Measurements from ENCODE around the gene FAF1. TPM values are rescaled to one million over a fixed set of nuclear protein-coding genes. Genes with fewer than 3 reads are reported as not detected.
A peak's percentile ranks its signal among the peaks of the same experiment; 100 is the strongest.

The FAF1 gene
- total RNA-seq, 1 donor from 2014 or later, result 52.0 TPM

DNA sequence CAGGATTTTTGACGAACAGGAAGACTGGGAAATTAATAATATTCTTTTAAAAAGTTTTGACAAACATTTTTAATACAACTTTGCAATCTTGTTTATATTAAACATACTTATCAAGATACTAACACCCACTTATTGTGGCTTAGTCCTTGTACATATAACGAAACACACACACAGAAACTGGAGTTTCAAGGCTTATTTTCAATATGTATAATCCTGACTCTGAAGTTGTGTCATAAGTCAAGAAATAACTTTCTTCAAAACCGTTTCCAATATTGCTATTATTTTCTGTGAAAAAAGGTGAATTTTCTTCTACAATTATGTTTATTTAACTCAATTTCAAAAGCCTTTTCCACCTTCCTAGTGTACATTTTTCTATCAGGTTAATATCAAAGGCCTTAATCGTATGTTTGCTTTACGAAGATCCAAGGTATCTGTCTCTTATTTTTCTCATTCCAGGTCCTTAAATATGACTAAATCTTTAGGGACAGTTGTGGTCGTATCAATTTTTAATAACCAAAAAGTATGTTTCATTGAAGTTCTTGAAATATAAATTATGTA, 11.8 kb upstream of the FAF1 start:
- peak overlapping the region; percentile 98 for H3K4me3 Mint-ChIP-seq (ENCODE audit: unreplicated experiment)
- TF ChIP-seq, protein P1, sequence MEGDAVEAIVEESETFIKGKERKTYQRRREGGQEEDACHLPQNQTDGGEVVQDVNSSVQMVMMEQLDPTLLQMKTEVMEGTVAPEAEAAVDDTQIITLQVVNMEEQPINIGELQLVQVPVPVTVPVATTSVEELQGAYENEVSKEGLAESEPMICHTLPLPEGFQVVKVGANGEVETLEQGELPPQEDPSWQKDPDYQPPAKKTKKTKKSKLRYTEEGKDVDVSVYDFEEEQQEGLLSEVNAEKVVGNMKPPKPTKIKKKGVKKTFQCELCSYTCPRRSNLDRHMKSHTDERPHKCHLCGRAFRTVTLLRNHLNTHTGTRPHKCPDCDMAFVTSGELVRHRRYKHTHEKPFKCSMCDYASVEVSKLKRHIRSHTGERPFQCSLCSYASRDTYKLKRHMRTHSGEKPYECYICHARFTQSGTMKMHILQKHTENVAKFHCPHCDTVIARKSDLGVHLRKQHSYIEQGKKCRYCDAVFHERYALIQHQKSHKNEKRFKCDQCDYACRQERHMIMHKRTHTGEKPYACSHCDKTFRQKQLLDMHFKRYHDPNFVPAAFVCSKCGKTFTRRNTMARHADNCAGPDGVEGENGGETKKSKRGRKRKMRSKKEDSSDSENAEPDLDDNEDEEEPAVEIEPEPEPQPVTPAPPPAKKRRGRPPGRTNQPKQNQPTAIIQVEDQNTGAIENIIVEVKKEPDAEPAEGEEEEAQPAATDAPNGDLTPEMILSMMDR (IDR thresholded peaks at IDR 0.05), result no peak
- H3K36me3 Mint-ChIP-seq (ENCODE audit: unreplicated experiment), result no peaks in the 10 kb centered on the region
- H3K9me3 Mint-ChIP-seq (ENCODE audit: unreplicated experiment), result no peaks in the 10 kb centered on the region
- H3K4me1 Mint-ChIP-seq (ENCODE audit: unreplicated experiment), result peaks cover 36% of the 10 kb centered on the region
- peaks cover 6% of the 10 kb centered on the region for H3K27me3 Mint-ChIP-seq (ENCODE audit: unreplicated experiment)
- no peak for DNase-seq (ENCODE audit: extremely low spot score, unreplicated experiment)
- peak overlapping the region; percentile 58 for H3K27ac Mint-ChIP-seq (ENCODE audit: unreplicated experiment)

- Mint-ChIP-seq H3K4me1 (ENCODE audit: unreplicated experiment) (peaks cover 30% of the 10 kb centered on the region), H3K9me3 (ENCODE audit: unreplicated experiment) (no peaks in the 10 kb centered on the region), H3K36me3 (ENCODE audit: unreplicated experiment) (no peaks in the 10 kb centered on the region), H3K27ac (ENCODE audit: unreplicated experiment) (peak overlapping the region; percentile 97), H3K4me3 (ENCODE audit: unreplicated experiment) (peak overlapping the region; percentile 98), H3K27me3 (ENCODE audit: unreplicated experiment) (peaks cover under 1% of the 10 kb centered on the region)
- no peak for DNase-seq (ENCODE audit: extremely low spot score, unreplicated experiment)
- TF ChIP-seq, protein P1 (IDR thresholded peaks at IDR 0.05), result no peak
These were observed 11.0 kb upstream of the FAF1 start for GRCh38 chr1:50970931-50971582.

- H3K36me3 Mint-ChIP-seq (ENCODE audit: unreplicated experiment), result no peaks in the 10 kb centered on the region
- no peak for DNase-seq (ENCODE audit: extremely low spot score, unreplicated experiment)
- H3K27me3 Mint-ChIP-seq (ENCODE audit: unreplicated experiment), result no peaks in the 10 kb centered on the region
- H3K4me1 Mint-ChIP-seq (ENCODE audit: unreplicated experiment), result peaks cover 29% of the 10 kb centered on the region
- TF ChIP-seq, protein P1 (IDR thresholded peaks at IDR 0.05), result no peak
- H3K4me3 Mint-ChIP-seq (ENCODE audit: unreplicated experiment), result peak overlapping the region; percentile 98
- H3K9me3 Mint-ChIP-seq (ENCODE audit: unreplicated experiment), result no peaks in the 10 kb centered on the region
- H3K27ac Mint-ChIP-seq (ENCODE audit: unreplicated experiment), result peak overlapping the region; percentile 97
These were observed 10.4 kb upstream of the FAF1 start for GRCh38 chr1:50970509-50970887.

GRCh38 chr1:50969611-50970508, 9.8 kb upstream of the FAF1 start, which contains the start of gene CDKN2C:
Gene CDKN2C (plus strand): TSS chr1:50970245. CDS start chr1:50970369, 124 bp downstream.
- TF ChIP-seq, protein P1 (IDR thresholded peaks at IDR 0.05), result no peak
- H3K27me3 Mint-ChIP-seq (ENCODE audit: unreplicated experiment), result no peaks in the 10 kb centered on the region
- H3K27ac Mint-ChIP-seq (ENCODE audit: unreplicated experiment), result peak within 1 kb of the TSS; percentile 97
- peak within 1 kb of the TSS; percentile 98 for H3K4me3 Mint-ChIP-seq (ENCODE audit: unreplicated experiment)
- no peak for DNase-seq (ENCODE audit: extremely low spot score, unreplicated experiment)
- H3K4me1 Mint-ChIP-seq (ENCODE audit: unreplicated experiment), result peaks cover 29% of the 10 kb centered on the region
- H3K9me3 Mint-ChIP-seq (ENCODE audit: unreplicated experiment), result no peaks in the 10 kb centered on the region
- H3K36me3 Mint-ChIP-seq (ENCODE audit: unreplicated experiment), result no peaks in the 10 kb centered on the region
